NCI-H2196 treated with DMSO at 0.1 percent for 48 hours (cell line): ENCODE results near the gene ZNF292.
"Not testable (repeated sequence)": the region's sequence is repeated elsewhere in the genome, so short reads cannot be mapped to it uniquely, and the experiment has no call there.

Experiments
- DNase-seq: peaks from one replicate; lab custom pipeline; 2025; ENCODE audit not compliant: unreplicated experiment; lab: John Stamatoyannopoulos, UW

The ZNF292 gene

DNA sequence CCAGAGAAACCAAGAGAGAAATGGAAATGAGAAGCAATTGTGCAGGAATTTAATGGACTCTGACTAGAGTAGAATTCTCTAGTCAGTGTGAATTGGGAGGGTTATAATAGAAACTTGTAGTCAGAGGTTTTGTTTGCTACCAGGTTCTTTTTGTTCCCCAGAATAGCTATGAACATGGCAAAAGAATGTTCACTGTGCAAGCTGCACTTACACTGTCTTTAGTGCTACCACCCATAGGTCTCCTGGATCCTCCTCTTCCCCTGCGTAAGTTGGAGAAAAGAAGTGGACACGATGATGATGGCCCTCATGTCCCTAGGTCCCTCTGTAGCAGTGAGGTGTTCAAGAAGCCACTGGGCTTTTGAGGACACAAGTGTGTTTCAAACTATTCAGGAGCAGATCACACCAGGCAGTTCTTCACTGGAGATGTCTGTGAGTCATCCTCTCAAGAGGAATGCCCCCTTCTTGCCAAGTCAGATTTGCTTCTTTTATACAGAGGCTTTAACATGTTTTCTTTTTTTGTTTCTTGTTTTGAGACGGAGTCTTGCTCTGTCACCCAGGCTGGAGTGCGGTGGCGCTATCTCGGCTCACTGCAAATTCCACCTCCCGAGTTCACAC is 119.4 kb downstream of the ZNF292 start:
- no peak for DNase-seq

GRCh38 chr6:87276624-87277023 is 121.3 kb downstream of the ZNF292 start:
- no peak for DNase-seq

GRCh38 chr6:87277123-87277522 is 121.8 kb downstream of the ZNF292 start:
- DNase-seq = no peak

DNA sequence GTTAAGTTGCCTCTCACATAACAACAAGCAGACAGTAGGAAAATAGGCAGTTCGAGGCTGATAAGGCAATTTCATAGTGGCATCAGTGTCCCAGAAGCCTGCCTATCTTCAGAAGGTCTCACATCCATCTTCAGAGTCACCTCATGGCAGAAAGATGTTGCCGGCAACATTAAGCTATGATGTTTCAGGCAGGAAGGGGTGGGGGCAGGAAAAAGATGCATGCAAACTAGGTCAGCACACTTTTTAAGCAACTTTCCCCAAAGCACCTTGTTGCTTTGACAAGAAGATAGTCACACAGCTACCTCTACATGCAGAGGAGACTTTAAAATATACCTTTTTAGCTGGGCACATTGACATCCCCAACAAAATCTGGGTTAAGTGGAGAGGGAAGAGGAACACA is 123.8 kb downstream of the ZNF292 start:
- DNase-seq = no peak

DNA sequence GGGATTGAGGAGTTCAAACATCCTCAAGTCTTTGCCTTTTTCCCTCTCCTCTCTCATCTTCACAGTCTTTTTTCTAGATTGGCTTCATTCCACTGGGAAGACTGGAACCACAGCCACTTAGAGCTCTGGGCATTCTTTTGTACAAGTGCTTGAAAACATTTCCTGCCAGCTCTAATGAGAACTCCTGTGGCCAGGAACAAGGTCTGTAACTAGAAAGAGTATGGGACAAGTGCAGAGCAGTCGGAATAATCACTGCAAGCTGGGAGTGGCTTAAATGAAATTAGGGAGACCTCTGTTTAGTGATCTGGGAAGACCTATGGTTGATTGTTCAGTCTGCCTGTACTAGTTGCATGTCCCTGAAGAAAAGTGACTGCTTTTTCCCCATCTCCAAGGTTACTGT is 126.1 kb downstream of the ZNF292 start:
- DNase-seq = no peak

- DNase-seq = no peak
Observed at GRCh38 chr6:87282743-87283142, 127.4 kb downstream of the ZNF292 start.

GRCh38 chr6:87283461-87283860 is 128.1 kb downstream of the ZNF292 start:
- no peak for DNase-seq

GRCh38 chr6:87287251-87287650 is 131.9 kb downstream of the ZNF292 start:
- no peak for DNase-seq

DNA sequence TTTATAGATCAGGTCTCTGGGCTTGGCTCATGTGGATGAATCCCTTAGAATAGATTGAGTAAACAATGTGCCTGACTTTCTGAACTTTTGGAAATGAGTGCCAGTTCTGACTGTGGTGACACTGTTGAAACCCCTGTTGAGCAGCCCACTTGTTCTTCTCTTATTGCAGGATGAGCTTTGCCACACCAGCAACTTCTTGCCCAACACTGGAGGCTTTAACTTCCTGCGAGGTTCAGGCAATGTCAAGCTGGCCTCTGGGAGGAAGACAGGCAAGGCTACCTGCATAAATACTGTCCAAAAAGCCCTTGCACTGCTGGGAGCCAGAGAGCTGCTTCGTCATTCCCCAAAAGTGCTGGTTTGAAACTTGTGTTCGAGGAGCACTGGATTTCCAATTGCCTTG is 134.2 kb downstream of the ZNF292 start:
- DNase-seq = no peak

DNA sequence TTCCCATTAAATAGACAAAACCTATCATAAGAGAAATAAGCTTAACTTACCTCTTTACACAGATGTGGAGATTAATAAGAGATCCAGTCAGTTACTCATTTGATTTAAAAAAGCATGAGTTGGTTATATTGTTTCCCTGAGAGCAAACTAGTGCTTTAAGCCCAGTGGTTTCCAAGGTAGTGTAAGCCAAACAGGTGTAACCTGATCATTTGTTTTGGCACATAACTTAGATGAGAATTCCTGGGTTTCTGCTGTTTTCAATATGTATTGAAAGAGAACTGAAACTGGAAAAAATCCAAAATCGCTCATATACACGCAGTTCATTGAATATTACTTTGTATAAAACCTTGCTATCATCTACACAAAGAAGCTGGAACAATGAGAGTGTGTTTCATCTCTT is 136.5 kb downstream of the ZNF292 start:
- peak; percentile 58 for DNase-seq

DNA sequence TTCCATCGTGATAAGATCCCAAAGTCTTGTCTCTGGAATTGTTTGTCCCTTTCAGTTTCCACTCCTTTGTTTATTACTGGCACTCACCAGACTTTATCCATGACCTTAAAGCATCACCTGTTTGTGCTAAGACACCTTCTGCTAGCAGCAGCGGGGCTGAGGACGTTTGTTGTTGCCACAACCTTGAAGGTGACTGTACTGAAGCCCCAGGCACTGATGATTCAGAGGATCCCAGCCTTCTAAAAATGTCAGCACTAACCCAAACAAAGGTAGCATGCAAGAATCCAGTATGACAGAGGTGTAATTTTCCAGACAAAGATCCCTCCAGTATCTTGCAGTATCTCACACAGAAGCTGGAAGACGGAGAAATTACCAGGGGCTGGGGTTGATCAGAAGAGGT is 138.2 kb downstream of the ZNF292 start:
- no peak for DNase-seq

DNA sequence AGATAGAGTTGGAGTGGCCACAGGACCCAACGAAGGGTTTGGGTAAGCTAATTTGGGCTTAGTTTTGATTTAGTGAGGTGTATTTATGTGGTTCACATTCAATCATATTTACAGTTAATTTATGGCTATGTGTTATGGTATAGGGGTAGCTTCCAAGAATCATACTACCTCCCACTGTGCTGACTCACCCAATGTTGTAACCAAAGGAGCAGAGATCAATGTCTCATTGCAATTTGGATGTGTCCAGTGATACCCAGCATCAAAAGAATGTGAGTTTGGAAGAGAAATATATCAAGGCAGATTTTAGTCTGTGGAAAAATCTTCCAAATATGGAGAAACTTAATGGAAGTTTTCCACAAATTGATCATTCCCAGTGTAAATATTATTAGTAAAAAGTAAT is 141.8 kb downstream of the ZNF292 start:
- no peak for DNase-seq

- not testable (repeated sequence) for DNase-seq
Observed at GRCh38 chr6:87301277-87301676, 145.9 kb downstream of the ZNF292 start.

- no peak for DNase-seq
Observed at GRCh38 chr6:87308970-87309369, 153.6 kb downstream of the ZNF292 start.

DNA sequence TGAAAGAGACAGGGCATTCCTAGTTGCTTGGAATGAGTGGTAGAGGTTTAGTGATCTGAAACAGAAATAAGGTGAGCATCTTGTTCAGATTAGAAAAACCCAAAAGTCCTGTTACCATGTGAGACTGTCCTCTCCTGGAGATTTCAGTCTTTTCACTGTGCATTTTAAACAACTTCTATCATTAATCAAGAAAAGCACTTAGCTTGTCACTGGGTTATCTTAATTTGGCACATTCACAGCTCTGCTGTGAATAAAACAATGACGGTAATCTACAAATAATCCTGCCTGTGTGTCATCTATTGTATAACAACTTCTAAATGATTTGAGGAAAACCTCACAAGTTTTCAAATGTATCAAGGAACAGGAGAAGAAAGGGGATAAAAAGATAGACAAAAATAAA is 157.5 kb downstream of the ZNF292 start:
- no peak for DNase-seq
